HL-60 (cell line): ENCODE measurements around the gene SMAD9.

Experiments used
- DNase-seq, 2 experiments: peaks; one replicate each; pipeline ENCODE4 v3.0.0-alpha.2; 2010 to 2020; ENCODE audit warnings: low read depth in 1 of 2, low spot score in 1 of 2
- H3K27ac ChIP-seq: fragments of 250-450 bp; sonication (Bioruptor Pico); replicated peaks from 2 replicates; pipeline ENCODE4 v1.5.1; 2020; ENCODE audit warnings: mild to moderate bottlenecking, moderate library complexity
- H3K27me3 ChIP-seq: fragments of 250-450 bp; sonication (Bioruptor Pico); 2 replicates; pipeline ENCODE4 v1.5.1; 2021; ENCODE audit warnings: mild to moderate bottlenecking, moderate library complexity; ENCODE audit not compliant: insufficient read depth, poor library complexity, severe bottlenecking
- H3K4me3 ChIP-seq: replicated peaks from 2 replicates; pipeline ENCODE4 v1.5.1; 2011; ENCODE audit warnings: mild to moderate bottlenecking, control low read depth, low read length; ENCODE audit not compliant: insufficient read depth
- GABPA ChIP-seq: IDR thresholded peaks from 2 replicates; pipeline ENCODE4 v1.6.1; 2012; ENCODE audit warnings: low read depth
- POLR2AphosphoS5 ChIP-seq: IDR thresholded peaks from 2 replicates; pipeline ENCODE4 v1.6.1; 2012; ENCODE audit warnings: low read depth
- SPI1 ChIP-seq: IDR thresholded peaks from 2 replicates; pipeline ENCODE4 v1.6.1; 2012; ENCODE audit warnings: low read depth, mild to moderate bottlenecking, borderline replicate concordance
- TF ChIP-seq, protein P1 (sequence below): IDR thresholded peaks from 2 replicates; pipeline ENCODE4 v1.6.1; 2012; ENCODE audit warnings: low read depth; ENCODE audit not compliant: insufficient replicate concordance
- TF ChIP-seq, protein P2 (sequence below): IDR thresholded peaks from one replicate; pipeline ENCODE4 v1.5.1; 2011; ENCODE audit warnings: low read length, control low read depth, inconsistent platforms; ENCODE audit not compliant: insufficient read depth

Gene SMAD9

DNA sequence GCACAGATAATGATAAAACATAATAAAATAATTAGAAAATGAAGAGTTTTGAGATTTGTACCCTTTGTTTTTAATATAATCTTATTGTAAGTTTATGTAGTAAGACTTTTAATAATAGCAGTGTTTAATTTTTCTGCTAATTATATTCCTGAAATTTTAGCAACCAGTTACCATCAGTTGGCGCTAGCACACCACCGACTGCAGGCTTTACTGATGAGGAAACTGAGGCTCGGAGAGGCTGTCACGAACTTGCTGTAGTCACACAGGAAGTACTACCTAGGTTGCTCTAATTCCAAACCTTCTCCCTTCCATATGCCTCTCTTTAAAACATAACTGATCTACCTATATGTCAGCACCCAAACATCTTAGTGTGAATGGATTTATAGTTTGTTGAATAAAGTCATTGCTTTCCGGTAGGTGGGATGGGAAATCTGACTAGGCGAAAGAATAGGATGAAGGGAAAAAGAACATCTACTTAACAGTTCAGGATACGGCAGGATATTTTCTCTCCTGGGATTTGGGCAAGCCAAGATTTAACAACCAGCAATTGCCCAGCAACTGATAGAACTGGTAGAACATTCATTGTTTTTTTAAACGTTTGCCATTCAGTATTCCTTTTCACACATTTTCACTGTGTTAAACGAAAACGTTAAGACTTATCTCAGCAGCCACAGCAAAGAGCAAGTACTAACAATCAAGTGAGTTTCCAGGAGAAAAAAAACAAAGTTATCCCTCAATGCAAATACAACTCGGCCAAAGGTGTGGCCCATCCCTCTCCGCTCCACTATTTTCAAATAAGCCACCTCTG lies 101.8 kb downstream of the SMAD9 start:
- Histone ChIP-seq H3K4me3 (peak overlapping the region; percentile 89), H3K27ac (no peak overlapping the region), H3K27me3 (no peaks in the 10 kb centered on the region)
- TF ChIP-seq POLR2AphosphoS5 (no peak), SPI1 (no peak), GABPA (no peak)
- TF ChIP-seq, protein P1, sequence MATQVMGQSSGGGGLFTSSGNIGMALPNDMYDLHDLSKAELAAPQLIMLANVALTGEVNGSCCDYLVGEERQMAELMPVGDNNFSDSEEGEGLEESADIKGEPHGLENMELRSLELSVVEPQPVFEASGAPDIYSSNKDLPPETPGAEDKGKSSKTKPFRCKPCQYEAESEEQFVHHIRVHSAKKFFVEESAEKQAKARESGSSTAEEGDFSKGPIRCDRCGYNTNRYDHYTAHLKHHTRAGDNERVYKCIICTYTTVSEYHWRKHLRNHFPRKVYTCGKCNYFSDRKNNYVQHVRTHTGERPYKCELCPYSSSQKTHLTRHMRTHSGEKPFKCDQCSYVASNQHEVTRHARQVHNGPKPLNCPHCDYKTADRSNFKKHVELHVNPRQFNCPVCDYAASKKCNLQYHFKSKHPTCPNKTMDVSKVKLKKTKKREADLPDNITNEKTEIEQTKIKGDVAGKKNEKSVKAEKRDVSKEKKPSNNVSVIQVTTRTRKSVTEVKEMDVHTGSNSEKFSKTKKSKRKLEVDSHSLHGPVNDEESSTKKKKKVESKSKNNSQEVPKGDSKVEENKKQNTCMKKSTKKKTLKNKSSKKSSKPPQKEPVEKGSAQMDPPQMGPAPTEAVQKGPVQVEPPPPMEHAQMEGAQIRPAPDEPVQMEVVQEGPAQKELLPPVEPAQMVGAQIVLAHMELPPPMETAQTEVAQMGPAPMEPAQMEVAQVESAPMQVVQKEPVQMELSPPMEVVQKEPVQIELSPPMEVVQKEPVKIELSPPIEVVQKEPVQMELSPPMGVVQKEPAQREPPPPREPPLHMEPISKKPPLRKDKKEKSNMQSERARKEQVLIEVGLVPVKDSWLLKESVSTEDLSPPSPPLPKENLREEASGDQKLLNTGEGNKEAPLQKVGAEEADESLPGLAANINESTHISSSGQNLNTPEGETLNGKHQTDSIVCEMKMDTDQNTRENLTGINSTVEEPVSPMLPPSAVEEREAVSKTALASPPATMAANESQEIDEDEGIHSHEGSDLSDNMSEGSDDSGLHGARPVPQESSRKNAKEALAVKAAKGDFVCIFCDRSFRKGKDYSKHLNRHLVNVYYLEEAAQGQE, result no peak
- TF ChIP-seq, protein P2, sequence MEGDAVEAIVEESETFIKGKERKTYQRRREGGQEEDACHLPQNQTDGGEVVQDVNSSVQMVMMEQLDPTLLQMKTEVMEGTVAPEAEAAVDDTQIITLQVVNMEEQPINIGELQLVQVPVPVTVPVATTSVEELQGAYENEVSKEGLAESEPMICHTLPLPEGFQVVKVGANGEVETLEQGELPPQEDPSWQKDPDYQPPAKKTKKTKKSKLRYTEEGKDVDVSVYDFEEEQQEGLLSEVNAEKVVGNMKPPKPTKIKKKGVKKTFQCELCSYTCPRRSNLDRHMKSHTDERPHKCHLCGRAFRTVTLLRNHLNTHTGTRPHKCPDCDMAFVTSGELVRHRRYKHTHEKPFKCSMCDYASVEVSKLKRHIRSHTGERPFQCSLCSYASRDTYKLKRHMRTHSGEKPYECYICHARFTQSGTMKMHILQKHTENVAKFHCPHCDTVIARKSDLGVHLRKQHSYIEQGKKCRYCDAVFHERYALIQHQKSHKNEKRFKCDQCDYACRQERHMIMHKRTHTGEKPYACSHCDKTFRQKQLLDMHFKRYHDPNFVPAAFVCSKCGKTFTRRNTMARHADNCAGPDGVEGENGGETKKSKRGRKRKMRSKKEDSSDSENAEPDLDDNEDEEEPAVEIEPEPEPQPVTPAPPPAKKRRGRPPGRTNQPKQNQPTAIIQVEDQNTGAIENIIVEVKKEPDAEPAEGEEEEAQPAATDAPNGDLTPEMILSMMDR, result no peak
- no peak for DNase-seq

GRCh38 chr13:36815062-36815461 lies 105.0 kb downstream of the SMAD9 start:
- DNase-seq, result peak in 1 of 2 experiments; percentile 19
- no peaks in the 10 kb centered on the region for H3K27me3 ChIP-seq
- TF ChIP-seq, protein P2, result no peak
- H3K4me3 ChIP-seq, result no peak overlapping the region
- no peak overlapping the region for H3K27ac ChIP-seq

GRCh38 chr13:36814465-36814864 lies 105.6 kb downstream of the SMAD9 start:
- TF ChIP-seq, protein P2, result no peak
- no peak for TF ChIP-seq POLR2AphosphoS5
- TF ChIP-seq SPI1, result peak; percentile 69; the same call in 1 of the 2 replicates
- no peak for TF ChIP-seq GABPA
- TF ChIP-seq, protein P1, result no peak

DNA sequence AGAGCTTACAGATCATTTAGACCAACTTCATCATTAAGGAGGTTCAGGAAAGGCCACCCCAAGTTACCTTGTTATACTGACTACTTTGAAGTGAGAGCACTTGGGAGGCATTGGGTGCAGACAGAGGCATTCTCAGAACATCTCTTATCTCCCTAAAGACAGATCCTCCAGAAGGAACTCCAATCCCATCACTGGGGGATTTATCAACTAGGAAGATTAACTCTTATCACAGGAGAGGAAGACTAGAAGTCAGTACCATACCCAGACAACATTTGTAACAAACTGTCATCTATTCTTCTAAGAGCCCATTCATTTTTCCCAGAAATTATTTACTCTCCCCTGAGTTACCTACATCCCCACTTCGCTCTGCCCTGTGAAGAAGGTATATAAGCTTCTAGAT lies 106.8 kb downstream of the SMAD9 start:
- Histone ChIP-seq H3K27me3 (no peaks in the 10 kb centered on the region), H3K4me3 (no peak overlapping the region), H3K27ac (no peak overlapping the region)
- TF ChIP-seq SPI1 (no peak), POLR2AphosphoS5 (no peak), GABPA (no peak)
- TF ChIP-seq, protein P1, result no peak
- TF ChIP-seq, protein P2, result no peak
- no peak for DNase-seq

More at GRCh38 chr13:36814465-36814864, 105.6 kb downstream of the SMAD9 start:
- H3K27me3 ChIP-seq, result no peaks in the 10 kb centered on the region
- peak in 1 of 2 experiments; percentile 63 for DNase-seq
- H3K4me3 ChIP-seq, result no peak overlapping the region
- no peak overlapping the region for H3K27ac ChIP-seq
